RKO (cell line): ENCODE data around the gene SP7.
"Not testable (repeated sequence)": the region's sequence is repeated elsewhere in the genome, so short reads cannot be mapped to it uniquely, and the experiment has no call there.

Experiments used
- DNase-seq: peaks from one replicate; pipeline ENCODE4 v3.0.0-alpha.2; 2016; ENCODE audit warnings: low spot score

The SP7 gene

GRCh38 chr12:53320352-53321195 is 15.6 kb downstream of the SP7 start:
- peak; percentile 64 for DNase-seq

- no peak for DNase-seq
Measured at GRCh38 chr12:53313996-53314395, 22.2 kb downstream of the SP7 start.

- no peak for DNase-seq
Measured at GRCh38 chr12:53308276-53308675, 27.9 kb downstream of the SP7 start.

- DNase-seq, result no peak
Measured at GRCh38 chr12:53306826-53307225, 29.3 kb downstream of the SP7 start.

- no peak for DNase-seq
Measured at GRCh38 chr12:53302903-53303302, 33.3 kb downstream of the SP7 start.

GRCh38 chr12:53300187-53300586 is 36.0 kb downstream of the SP7 start:
- DNase-seq, result peak; percentile 71

DNA sequence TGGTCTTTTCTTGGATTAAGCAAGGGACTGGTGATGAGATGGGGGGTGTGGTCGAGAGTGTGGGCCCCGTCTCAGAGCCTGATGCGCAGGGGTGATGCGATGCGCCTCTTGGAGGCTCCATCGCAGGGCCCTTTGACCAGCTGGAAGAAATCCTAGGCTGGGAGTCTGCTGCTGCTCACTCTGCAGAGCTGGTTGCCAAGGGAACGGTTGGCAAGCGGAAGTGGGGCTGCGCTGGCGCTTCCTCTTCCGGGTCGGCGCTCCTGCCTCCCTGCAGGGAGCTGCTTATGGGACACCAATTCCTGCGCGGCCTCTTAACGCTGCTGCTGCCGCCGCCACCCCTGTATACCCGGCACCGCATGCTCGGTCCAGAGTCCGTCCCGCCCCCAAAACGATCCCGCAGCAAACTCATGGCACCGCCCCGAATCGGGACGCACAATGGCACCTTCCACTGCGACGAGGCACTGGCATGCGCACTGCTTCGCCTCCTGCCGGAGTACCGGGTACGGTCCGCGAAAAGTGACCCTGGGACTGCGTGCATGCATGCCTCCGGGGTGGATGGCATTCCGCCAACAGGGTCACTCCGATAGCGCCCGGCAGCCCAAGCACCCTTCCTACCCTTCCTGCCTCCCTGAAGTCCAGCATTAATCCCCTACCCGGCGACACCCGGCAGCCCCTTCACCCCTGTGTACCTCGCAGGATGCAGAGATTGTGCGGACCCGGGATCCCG is 36.5 kb downstream of the SP7 start, which contains the start of gene MYG1:
Gene MYG1, plus strand, starts transcription at position 242 of the 727 bp plus-strand sequence. Its CDS starts 43 bp downstream, at position 285.
- peak; percentile 96 for DNase-seq

DNA sequence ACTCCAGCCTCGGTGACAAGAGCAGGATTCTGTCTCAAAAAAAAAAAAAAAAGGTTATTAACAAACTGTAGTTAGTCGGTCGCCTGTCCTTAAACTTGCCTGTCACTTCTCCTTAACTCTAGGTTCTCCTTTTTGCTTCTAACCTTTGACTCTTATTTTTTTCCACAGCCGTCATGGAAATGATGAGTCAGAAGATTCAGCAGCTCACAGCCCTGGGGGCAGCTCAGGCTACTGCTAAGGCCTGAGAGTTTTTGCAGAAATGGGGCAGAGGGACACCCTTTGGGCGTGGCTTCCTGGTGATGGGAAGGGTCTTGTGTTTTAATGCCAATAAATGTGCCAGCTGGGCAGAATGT is 37.1 kb downstream of the SP7 start:
- DNase-seq, result peak; percentile 87

GRCh38 chr12:53298164-53298563 is 38.0 kb downstream of the SP7 start:
- DNase-seq, result peak; percentile 39

DNA sequence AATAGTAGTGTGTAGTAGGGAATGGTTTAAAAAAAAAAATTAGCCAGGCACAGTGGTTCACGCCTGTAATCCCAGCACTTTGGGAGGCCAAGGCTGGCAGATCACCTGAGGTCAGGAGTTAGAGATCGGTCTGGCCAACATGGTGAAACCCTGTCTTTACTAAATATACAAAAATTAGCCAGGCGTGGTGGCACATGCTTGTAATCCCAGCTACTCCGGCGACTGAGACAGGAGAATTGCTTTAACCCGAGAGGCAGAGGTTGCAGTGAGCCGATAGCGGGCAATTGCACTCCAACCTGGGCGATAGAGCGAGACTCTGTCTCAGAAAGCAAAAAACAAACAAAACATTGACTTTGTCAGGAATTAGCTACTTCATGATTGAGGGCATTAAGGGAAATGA is 39.0 kb downstream of the SP7 start:
- not testable (repeated sequence) for DNase-seq

DNA sequence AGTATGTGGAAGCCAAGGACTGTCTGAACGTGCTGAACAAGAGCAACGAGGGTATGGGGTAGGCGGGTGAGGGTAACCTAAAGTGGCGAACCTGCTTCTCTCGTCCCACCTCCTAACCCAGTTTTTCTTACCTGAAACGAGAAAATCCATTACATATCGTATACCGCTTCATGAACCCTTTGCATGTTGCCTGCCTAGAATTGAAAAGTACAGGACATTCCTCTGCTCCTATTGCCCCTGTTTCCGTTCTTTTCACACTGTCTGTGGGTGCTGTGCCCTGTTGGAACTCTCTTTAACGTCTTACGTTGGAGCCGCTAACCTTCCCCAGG is 40.3 kb downstream of the SP7 start:
- no peak for DNase-seq

DNA sequence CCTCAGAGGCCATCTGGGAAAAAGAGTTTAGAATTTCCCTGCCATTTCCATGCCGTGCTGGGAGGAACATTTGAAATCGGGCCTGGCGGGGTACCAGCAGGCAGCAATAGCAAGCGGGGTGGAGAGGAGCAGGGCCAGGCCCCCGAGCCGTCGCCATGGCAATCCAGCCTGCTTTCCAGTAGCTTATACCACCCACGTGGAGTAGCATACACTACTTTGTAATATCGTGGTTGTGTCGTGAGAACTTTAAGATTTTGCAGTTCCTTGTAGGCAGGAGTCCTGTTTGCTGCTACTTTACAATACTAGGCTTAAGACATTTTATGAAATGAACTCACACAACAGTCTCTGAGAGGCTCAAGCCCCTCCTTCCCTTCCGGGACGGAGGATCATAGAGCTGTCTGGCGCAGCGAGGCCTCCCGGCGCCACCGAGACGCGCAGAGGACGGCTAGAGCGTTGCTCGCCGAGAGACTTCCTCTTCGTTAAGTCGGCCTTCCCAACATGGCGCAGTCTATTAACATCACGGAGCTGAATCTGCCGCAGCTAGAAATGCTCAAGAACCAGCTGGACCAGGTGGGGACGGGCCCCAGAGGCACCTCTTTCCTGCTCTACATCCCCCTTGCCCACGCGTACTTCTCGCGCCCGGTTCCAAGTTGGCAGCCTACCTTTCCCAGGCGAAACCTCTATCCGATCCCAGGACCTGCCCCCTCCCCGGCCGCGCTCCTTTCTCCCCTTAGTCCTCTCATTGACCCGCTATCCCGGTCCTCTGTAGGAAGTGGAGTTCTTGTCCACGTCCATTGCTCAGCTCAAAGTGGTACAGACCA is 40.9 kb downstream of the SP7 start, which contains the start of gene PFDN5:
Gene PFDN5, plus strand, starts transcription at position 473 of the 821 bp plus-strand sequence. Its CDS starts 26 bp downstream, at position 499.
- peak; percentile 94 for DNase-seq

DNA sequence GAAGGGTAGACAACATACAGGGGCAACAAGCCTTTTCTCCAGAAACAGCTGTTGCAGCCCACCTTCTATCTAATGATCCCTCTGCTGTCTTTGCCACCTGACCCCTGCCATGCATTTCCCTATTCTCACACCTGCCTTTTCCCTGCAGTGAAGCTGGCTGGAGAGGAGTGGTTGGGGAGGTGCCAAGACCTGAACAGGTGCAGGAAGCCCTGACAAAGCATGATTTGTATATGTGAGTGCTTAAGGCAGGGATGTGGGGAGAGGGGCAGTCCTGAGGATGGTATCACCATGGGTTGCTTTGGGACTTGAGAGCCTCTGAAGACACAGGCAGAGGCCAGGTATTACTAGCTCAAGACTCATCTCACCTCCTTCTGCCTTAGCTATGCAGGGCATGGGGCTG is 43.7 kb downstream of the SP7 start:
- no peak for DNase-seq

- no peak for DNase-seq
Measured at GRCh38 chr12:53290661-53291060, 45.5 kb downstream of the SP7 start.

DNA sequence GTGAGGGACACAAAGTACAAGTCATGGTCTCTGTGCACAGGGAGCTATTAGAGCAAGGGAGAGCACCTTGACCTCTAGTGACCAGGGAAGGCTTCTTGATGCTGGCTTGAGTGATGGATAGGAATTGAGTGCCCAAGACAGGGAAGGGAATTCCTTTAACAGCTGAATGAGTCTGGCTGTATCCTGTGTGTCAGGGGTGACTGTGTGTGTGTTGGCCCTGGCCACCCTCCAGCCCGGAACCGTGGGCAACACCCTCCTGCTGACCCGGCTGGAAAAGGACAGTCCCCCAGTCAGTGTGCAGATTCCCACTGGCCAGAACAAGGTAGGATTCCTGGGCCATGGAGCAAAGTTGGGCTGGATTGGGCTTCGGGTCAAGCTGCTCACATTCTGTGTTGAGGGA is 46.3 kb downstream of the SP7 start:
- peak; percentile 88 for DNase-seq

GRCh38 chr12:53288322-53288721 is 47.8 kb downstream of the SP7 start:
- no peak for DNase-seq

GRCh38 chr12:53287741-53288216 is 48.4 kb downstream of the SP7 start:
- peak; percentile 41 for DNase-seq

GRCh38 chr12:53286448-53286847 is 49.7 kb downstream of the SP7 start:
- DNase-seq, result no peak

GRCh38 chr12:53279888-53280498 is 56.2 kb downstream of the SP7 start:
- DNase-seq, result no peak

DNA sequence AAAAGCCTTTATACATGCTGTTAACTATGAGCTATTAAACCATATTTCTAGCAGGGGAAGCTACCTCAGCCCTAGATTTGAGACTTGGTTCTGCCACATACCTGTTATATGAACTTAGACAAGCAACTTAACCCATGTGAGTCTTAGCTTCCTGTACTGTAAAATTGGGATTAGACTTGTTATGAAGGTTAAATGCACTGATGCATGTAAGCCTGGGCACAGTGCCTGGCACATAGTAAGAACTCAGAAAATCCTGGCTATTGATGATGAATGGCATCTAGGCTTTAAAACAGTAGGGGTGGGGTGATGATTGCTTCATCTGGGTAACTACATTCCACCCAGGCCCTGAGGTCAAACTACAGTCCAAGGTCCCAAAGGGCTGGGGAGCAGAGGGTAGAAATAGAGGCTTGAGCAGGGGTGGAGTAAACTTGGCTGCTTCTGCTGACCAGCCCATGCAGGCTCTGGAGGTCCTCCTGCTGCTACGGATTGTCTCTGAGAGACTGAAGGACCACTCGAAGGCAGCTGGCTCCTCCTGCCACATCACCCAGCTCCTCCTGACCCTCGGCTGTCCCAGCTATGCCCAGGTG is 56.8 kb downstream of the SP7 start:
- DNase-seq, result no peak

- no peak for DNase-seq
Measured at GRCh38 chr12:53277981-53278380, 58.2 kb downstream of the SP7 start.
